GM11168 (cell line): ENCODE measurements around the gene STX10.

Experiments
- in situ Hi-C: fragments of 300-500 bp; cut with MboI; formaldehyde crosslinking; loops from one replicate; pipeline ENCODE4 v1.12.0; 2022; ENCODE audit warnings: low sequenced_read_pairs; ENCODE audit not compliant: unreplicated experiment

Gene STX10

DNA sequence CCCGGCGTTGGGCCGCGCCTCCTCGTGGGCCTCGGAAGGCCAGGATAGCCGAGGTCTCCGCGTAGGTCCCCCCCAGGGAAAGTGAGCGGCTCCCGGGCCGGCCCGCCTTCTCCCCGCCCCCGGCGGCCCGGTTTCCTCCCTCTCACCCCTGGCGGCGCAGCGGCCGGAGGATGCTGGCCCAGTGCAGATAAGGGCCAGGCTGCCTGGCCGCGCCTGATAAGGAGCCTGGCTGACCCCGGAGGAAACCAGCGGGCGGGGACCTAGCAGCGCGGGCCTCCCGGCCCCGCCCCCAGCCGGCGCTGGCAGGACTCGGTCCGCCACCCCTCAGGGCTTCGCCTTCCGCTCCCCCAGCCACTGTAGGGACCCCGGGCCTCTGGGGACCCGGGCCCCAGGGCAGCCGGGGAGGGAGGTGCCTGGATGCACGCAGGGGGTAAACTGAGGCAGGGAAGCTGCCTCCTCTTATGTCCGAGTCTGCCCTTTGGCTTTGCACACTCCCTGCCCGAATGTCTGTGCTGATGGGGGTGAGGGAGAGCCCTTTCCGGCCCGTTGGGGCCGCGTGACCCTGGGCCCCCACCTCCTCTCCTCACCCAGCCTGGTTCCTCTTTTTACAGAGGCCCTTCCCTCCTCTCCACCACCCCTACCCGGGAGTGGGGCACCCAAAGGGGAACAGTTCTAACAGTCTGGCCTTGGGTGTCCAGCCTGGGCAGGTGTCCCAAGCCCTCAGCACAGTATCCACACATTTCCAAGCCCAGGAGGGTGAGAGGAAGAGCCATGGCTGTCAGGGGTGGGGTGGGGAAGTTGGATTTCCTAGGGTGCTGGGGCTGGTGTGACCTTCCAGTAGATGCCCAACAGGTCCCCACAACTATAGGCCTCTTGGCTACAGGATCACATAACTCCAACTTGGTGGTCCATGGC lies 47.3 kb downstream of the STX10 start, which contains the start of gene LYL1:
Gene LYL1, minus strand, starts transcription at position 193 of the 915 bp plus-strand sequence. CDS start 1,687 bp downstream, outside the sequence.
- in situ Hi-C loops, result no loop called here

- in situ Hi-C loops, result no loop called here
Observed at GRCh38 chr19:13102416-13102665, 47.8 kb downstream of the STX10 start.

DNA sequence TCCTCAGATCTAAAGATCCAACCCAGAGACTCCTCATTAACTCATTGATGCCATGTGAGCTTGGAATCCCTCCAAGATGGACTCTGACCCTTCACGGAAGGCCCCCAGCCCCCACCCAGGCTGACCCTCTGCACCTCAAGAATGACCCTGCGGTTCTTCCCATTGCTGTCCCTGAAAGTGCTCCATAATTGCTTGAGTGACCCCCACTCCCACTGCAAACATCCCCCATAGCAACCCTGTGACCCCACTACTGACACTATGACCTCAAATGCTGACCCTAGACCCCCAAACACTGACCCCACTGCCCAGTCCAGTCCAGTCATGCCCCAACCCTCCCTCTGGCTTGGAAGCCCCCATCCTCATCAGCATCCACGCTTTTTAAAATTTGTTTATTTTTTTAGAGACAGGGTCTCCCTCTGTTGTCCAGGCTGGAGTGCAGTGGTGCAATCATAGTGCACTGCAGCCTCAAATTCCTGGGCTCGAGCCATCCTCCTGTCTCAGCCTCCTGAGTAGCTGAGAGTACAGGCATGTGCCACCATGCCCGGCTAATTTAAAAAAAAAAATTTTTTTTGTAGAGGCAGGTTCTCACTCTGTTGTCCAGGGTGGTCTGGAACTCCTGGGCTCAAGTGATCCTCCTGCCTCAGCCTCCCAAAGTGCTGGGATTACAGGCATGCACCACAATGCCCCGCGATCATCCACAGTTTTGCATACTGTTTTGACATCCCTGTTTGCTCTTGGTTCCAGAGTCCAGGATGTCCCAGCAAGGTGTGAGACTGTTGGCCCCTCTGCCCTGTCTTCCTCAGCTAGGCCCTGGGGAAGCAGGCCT lies 48.4 kb downstream of the STX10 start:
- in situ Hi-C loops, result no loop called here

GRCh38 chr19:13100841-13101589 lies 49.2 kb downstream of the STX10 start:
- in situ Hi-C loops, result no loop called here

DNA sequence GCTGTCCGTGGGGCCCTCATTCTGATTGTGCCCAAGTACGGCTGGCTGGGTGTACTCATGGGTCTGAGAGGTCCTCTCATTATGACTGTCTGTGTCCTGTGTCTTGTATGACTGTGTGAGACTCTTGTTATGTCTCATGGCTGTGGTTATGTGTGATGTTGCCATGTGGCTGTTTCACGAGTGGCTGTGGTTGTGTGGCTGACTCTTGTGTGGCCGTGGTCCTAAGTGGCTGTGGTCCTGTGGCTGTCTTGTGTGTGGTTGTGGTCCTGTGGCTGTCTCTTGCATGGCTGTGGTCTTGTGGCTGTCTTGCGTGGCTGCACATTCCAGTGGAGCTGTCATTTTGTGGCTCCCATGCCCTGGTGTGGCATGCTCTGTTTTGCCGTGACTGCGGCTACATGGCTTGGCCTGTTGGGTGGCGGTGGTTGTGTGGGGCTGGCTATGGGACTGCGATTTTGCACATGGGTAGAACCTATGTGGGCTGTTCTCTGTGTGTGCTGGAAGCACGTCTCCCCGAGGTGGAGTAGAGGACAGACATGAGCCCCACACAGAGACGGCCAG lies 50.1 kb downstream of the STX10 start:
- in situ Hi-C loops, result no loop called here

GRCh38 chr19:13099073-13099999 lies 50.8 kb downstream of the STX10 start:
- in situ Hi-C loops, result loop anchor here (10.0 kb wide), 1 partner anchor 55 kb away; no protein-coding TSS in a partner anchor

GRCh38 chr19:13098277-13099072 lies 51.7 kb downstream of the STX10 start:
- in situ Hi-C loops, result loop anchor here (10.0 kb wide), 1 partner anchor 54 kb away; no protein-coding TSS in a partner anchor

GRCh38 chr19:13097463-13098258 lies 52.5 kb downstream of the STX10 start:
- in situ Hi-C loops, result loop anchor here (10.0 kb wide), 1 partner anchor 53 kb away; no protein-coding TSS in a partner anchor

DNA sequence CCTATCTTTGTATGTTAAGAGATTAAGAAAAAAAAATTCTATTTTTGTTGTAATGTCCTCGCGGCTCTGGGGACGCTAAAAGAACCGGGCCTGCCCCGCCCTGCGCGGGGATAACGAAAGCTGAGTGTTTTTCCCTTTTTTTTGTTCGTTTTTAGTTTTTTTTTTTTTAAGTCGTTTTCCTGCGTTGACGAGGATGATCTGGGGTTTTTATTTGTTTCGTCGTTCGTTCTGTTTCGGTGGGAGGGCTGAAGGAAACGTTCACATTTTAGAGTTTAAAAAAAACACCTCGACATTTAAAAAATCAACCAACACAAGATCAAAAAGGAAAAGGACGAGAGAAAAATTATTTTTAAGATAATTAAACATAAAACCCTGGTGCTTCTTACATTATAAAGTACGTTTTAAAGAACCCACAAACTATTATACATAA lies 53.1 kb downstream of the STX10 start:
- in situ Hi-C loops, result loop anchor here (10.0 kb wide), 1 partner anchor 52 kb away; no protein-coding TSS in a partner anchor

DNA sequence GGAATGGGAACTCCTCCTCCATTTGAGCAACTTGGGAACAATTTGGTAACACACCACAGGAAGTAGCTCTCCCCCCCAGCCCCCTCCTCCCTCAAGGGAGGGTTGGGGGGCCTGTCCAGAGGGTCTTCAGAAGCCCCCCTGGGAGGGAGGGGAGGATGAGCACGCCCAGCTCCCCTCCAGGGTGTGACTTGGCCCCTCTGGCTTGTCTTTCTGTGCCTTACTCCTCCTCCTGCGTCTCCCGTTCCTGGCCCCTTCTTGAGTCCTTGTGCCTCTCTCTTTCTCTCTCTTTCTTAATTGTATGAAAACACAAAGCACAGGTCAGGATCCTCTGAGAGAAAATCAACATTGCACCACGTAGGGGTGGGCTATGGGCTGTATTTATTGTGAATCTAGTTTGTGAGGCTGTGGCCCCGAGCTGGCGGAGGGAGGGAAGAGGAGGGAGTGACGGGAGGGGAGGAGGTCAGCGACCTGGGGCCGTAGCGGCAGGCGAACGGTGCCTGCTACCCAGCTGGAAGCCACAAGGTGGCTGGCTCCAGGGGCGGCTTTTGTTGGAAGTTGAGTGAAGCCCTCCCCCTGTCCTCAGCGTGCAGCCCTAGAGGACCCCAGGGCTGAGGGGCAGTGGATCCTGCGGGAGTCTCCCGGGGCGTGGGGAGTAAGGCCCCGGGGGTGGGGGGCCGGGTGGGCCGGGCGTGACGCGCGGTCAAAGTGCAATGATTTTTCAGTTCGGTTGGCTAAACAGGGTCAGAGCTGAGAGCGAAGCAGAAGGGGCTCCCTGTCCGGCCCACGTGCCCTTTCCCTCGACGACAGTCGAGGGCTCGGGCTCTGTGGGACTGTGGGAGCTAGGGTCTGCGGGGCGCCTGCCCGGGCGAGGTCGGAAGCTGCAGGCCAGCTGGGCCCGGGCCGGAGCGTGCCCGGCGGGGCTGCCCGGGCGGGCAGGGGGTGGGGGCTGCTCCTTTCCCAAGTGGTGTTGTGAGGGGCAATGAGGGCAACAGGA lies 53.9 kb downstream of the STX10 start:
- in situ Hi-C loops, result loop anchor here (10.0 kb wide), 1 partner anchor 51 kb away; no protein-coding TSS in a partner anchor

DNA sequence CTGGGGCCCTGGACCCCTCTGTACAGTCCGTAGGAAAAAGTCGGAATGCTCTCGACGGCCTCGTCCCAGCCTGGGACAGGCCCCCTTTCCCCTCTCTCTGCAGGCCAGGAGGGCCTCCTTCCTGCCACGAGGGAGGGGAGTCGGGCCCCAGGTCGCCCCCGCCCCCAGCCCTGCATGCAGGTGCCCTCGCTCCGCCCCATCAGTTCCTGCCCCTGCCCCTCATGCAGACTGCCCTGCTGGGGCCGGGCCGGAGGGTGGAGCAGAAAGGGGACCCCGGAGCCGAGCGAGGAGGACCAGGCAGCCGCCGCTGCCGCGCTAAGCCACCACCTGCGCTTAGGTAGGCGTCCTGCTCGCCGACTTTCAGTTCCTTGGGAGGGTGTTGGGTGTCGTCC lies 54.8 kb downstream of the STX10 start:
- in situ Hi-C loops, result loop anchor here (10.0 kb wide), 1 partner anchor 51 kb away; no protein-coding TSS in a partner anchor

- in situ Hi-C loops, result loop anchor here (5.0 to 10.0 kb wide), 2 partner anchors 50 to 123 kb away; no protein-coding TSS in a partner anchor
Observed at GRCh38 chr19:13094771-13095392, 55.3 kb downstream of the STX10 start.

GRCh38 chr19:13094106-13094504 lies 56.1 kb downstream of the STX10 start:
- in situ Hi-C loops, result loop anchor here (5.0 to 10.0 kb wide), 2 partner anchors 49 to 122 kb away; no protein-coding TSS in a partner anchor
